ENCODE measurements around the gene GRK1. TPM values are rescaled to one million over a fixed set of nuclear protein-coding genes. Genes with fewer than 3 reads are reported as not detected.

Gene GRK1
- total RNA-seq, 2 experiments from 2014 or later, result not detected

- H2AFZ ChIP-seq (ENCODE audit: low read length), result no peak overlapping the region
- H3K79me2 ChIP-seq (ENCODE audit: insufficient read depth, low read depth, low read length), result no peaks in the 10 kb centered on the region
- no peak overlapping the region for H3K4me3 ChIP-seq (ENCODE audit: low read depth, low read length, poor library complexity, severe bottlenecking)
- intact Hi-C loops (cut with micrococcal nuclease; ENCODE audit: unreplicated experiment), result no loop called here
- H3K36me3 ChIP-seq (ENCODE audit: insufficient read depth, low read length), result no peaks in the 10 kb centered on the region
- H3K9me3 ChIP-seq (ENCODE audit: low read length), result no peaks in the 10 kb centered on the region
- ChIA-PET CTCF (ENCODE audit: unreplicated experiment) (interaction anchor here (0.6 kb wide), 1 partner anchor 1651 kb away, joined by 3 read pairs; no protein-coding TSS in a partner anchor), POLR2A (no interaction called here)
- no peaks in the 10 kb centered on the region for H3K4me1 ChIP-seq (ENCODE audit: insufficient read depth, low read length, poor library complexity, severe bottlenecking)
- H4K20me1 ChIP-seq (ENCODE audit: insufficient read depth, low read length), result no peaks in the 10 kb centered on the region
- no peaks in the 10 kb centered on the region for H3K9me2 ChIP-seq (ENCODE audit: insufficient read depth, low read length)
- H3K27ac ChIP-seq (ENCODE audit: low read depth, low read length, poor library complexity, severe bottlenecking), result no peak overlapping the region
- no peak overlapping the region for H3K4me2 ChIP-seq (ENCODE audit: low read length)
- TF ChIP-seq CTCF (conservative IDR thresholded peaks at IDR 0.05; ENCODE audit: low read length) (no peak), EZH2phosphoT487 (IDR thresholded peaks at IDR 0.05; ENCODE audit: borderline replicate concordance, low read depth, low read length) (no peak)
- DNase-seq (ENCODE audit: low spot score), result no peak
- BruUV-seq (replicated peaks), result no TSS peak
Measured at GRCh38 chr13:113656003-113656588, 10.9 kb upstream of the GRK1 start.

- no peaks in the 10 kb centered on the region for H4K20me1 ChIP-seq (ENCODE audit: insufficient read depth, low read length)
Measured at GRCh38 chr13:113656831-113657671, 10.0 kb upstream of the GRK1 start.

More at GRCh38 chr13:113656831-113657671, 10.0 kb upstream of the GRK1 start:
- Histone ChIP-seq H2AFZ (ENCODE audit: low read length) (no peak overlapping the region), H3K9me3 (ENCODE audit: low read length) (no peaks in the 10 kb centered on the region), H3K4me1 (ENCODE audit: insufficient read depth, low read length, poor library complexity, severe bottlenecking) (no peaks in the 10 kb centered on the region), H3K4me3 (ENCODE audit: low read depth, low read length, poor library complexity, severe bottlenecking) (no peak overlapping the region), H3K36me3 (ENCODE audit: insufficient read depth, low read length) (no peaks in the 10 kb centered on the region), H3K9me2 (ENCODE audit: insufficient read depth, low read length) (no peaks in the 10 kb centered on the region), H3K4me2 (ENCODE audit: low read length) (no peak overlapping the region), H3K79me2 (ENCODE audit: insufficient read depth, low read depth, low read length) (no peaks in the 10 kb centered on the region), H3K27ac (ENCODE audit: low read depth, low read length, poor library complexity, severe bottlenecking) (no peak overlapping the region)
- POLR2A ChIA-PET, result no interaction called here
- TF ChIP-seq CTCF (conservative IDR thresholded peaks at IDR 0.05; ENCODE audit: low read length), result no peak
- intact Hi-C loops (cut with micrococcal nuclease; ENCODE audit: unreplicated experiment), result no loop called here
- no peak for DNase-seq (ENCODE audit: low spot score)
- CTCF ChIA-PET (ENCODE audit: unreplicated experiment), result no interaction called here
- no TSS peak for BruUV-seq (replicated peaks)
